ENCODE measurements around the gene NAV2.

NAV2 gene

GRCh38 chr11:19947537-19948114 is 235.0 kb downstream of the NAV2 start:
- H3K4me3 ChIP-seq (ENCODE audit: low read depth, low read length): no peak overlapping the region
- TF ChIP-seq CTCF (IDR thresholded peaks at IDR 0.05; ENCODE audit: insufficient read depth, low read depth, low read length, missing control alignments): no peak
- DNase-seq (ENCODE audit: low read depth): no peak

GRCh38 chr11:19949606-19950005 is 237.0 kb downstream of the NAV2 start:
- no peak for TF ChIP-seq CTCF (IDR thresholded peaks at IDR 0.05; ENCODE audit: insufficient read depth, low read depth, low read length, missing control alignments)
- no peak overlapping the region for H3K4me3 ChIP-seq (ENCODE audit: low read depth, low read length)
- no peak for DNase-seq (ENCODE audit: low read depth)

- DNase-seq (ENCODE audit: low read depth): peak; percentile 75
- H3K4me3 ChIP-seq (ENCODE audit: low read depth, low read length): no peak overlapping the region
- peak; percentile 61 for TF ChIP-seq CTCF (IDR thresholded peaks at IDR 0.05; ENCODE audit: insufficient read depth, low read depth, low read length, missing control alignments)
Observed at GRCh38 chr11:19951558-19952115, 239.0 kb downstream of the NAV2 start.

- DNase-seq (ENCODE audit: low read depth): no peak
- no peak overlapping the region for H3K4me3 ChIP-seq (ENCODE audit: low read depth, low read length)
- TF ChIP-seq CTCF (IDR thresholded peaks at IDR 0.05; ENCODE audit: insufficient read depth, low read depth, low read length, missing control alignments): no peak
Observed at GRCh38 chr11:19952116-19952605, 239.5 kb downstream of the NAV2 start.

- H3K4me3 ChIP-seq (ENCODE audit: low read depth, low read length): no peak overlapping the region
- DNase-seq (ENCODE audit: low read depth): no peak
- TF ChIP-seq CTCF (IDR thresholded peaks at IDR 0.05; ENCODE audit: insufficient read depth, low read depth, low read length, missing control alignments): no peak
Observed at GRCh38 chr11:19952911-19953310, 240.3 kb downstream of the NAV2 start.

- no peak for DNase-seq (ENCODE audit: low read depth)
- TF ChIP-seq CTCF (IDR thresholded peaks at IDR 0.05; ENCODE audit: insufficient read depth, low read depth, low read length, missing control alignments): no peak
- H3K4me3 ChIP-seq (ENCODE audit: low read depth, low read length): no peak overlapping the region
Observed at GRCh38 chr11:19953336-19953735, 240.7 kb downstream of the NAV2 start.

GRCh38 chr11:19953909-19954308 is 241.3 kb downstream of the NAV2 start:
- no peak for DNase-seq (ENCODE audit: low read depth)
- no peak for TF ChIP-seq CTCF (IDR thresholded peaks at IDR 0.05; ENCODE audit: insufficient read depth, low read depth, low read length, missing control alignments)
- no peak overlapping the region for H3K4me3 ChIP-seq (ENCODE audit: low read depth, low read length)
